ENCODE results near the gene TMEM14A.
"Not testable (repeated sequence)": the region's sequence is repeated elsewhere in the genome, so short reads cannot be mapped to it uniquely, and the experiment has no call there.

The TMEM14A gene

GRCh38 chr6:52655941-52656340 lies 15.0 kb upstream of the TMEM14A start:
- DNase-seq (ENCODE audit: low read depth in 2 of 2, low spot score in 1 of 2): not testable (repeated sequence)

GRCh38 chr6:52657870-52658269 lies 13.0 kb upstream of the TMEM14A start:
- DNase-seq (ENCODE audit: low read depth in 2 of 2, low spot score in 1 of 2): no peak

- DNase-seq (ENCODE audit: low read depth in 2 of 2, low spot score in 1 of 2): no peak
Measured at GRCh38 chr6:52661551-52661950, 9.4 kb upstream of the TMEM14A start.

GRCh38 chr6:52662031-52662430 lies 8.9 kb upstream of the TMEM14A start:
- no peak for DNase-seq (ENCODE audit: low read depth in 2 of 2, low spot score in 1 of 2)

- peak; percentile 18 to 45 for DNase-seq (ENCODE audit: low read depth in 2 of 2, low spot score in 1 of 2)
Measured at GRCh38 chr6:52663120-52663935, 7.6 kb upstream of the TMEM14A start.

GRCh38 chr6:52663936-52664185 lies 7.1 kb upstream of the TMEM14A start:
- DNase-seq (ENCODE audit: low read depth in 2 of 2, low spot score in 1 of 2): no peak

GRCh38 chr6:52664186-52664990 lies 6.5 kb upstream of the TMEM14A start:
- peak in 1 of 2 donors; percentile 12 for DNase-seq (ENCODE audit: low read depth in 2 of 2, low spot score in 1 of 2)

- DNase-seq (ENCODE audit: low read depth in 2 of 2, low spot score in 1 of 2): no peak
Measured at GRCh38 chr6:52664991-52665686, 5.8 kb upstream of the TMEM14A start.

- no peak for DNase-seq (ENCODE audit: low read depth in 2 of 2, low spot score in 1 of 2)
Measured at GRCh38 chr6:52666071-52666470, 4.8 kb upstream of the TMEM14A start.

GRCh38 chr6:52666523-52666922 lies 4.4 kb upstream of the TMEM14A start:
- DNase-seq (ENCODE audit: low read depth in 2 of 2, low spot score in 1 of 2): no peak

GRCh38 chr6:52667572-52667971 lies 3.3 kb upstream of the TMEM14A start:
- DNase-seq (ENCODE audit: low read depth in 2 of 2, low spot score in 1 of 2): no peak

GRCh38 chr6:52671676-52672075 lies 763 bp downstream of the TMEM14A start:
- no peak for DNase-seq (ENCODE audit: low read depth in 2 of 2, low spot score in 1 of 2)

- no peak for DNase-seq (ENCODE audit: low read depth in 2 of 2, low spot score in 1 of 2)
Measured at GRCh38 chr6:52672412-52673025, 1.6 kb downstream of the TMEM14A start.

GRCh38 chr6:52674666-52675065 lies 3.8 kb downstream of the TMEM14A start:
- DNase-seq (ENCODE audit: low read depth in 2 of 2, low spot score in 1 of 2): no peak

- DNase-seq (ENCODE audit: low read depth in 2 of 2, low spot score in 1 of 2): no peak
Measured at GRCh38 chr6:52675372-52675771, 4.5 kb downstream of the TMEM14A start.

- not testable (repeated sequence) for DNase-seq (ENCODE audit: low read depth in 2 of 2, low spot score in 1 of 2)
Measured at GRCh38 chr6:52676631-52677030, 5.7 kb downstream of the TMEM14A start.

GRCh38 chr6:52681416-52681815 lies 10.5 kb downstream of the TMEM14A start:
- no peak for DNase-seq (ENCODE audit: low read depth in 2 of 2, low spot score in 1 of 2)

- DNase-seq (ENCODE audit: low read depth in 2 of 2, low spot score in 1 of 2): no peak
Measured at GRCh38 chr6:52686878-52687699, 16.2 kb downstream of the TMEM14A start.

- DNase-seq (ENCODE audit: low read depth in 2 of 2, low spot score in 1 of 2): no peak
Measured at GRCh38 chr6:52689857-52690256, 18.9 kb downstream of the TMEM14A start.

- no peak for DNase-seq (ENCODE audit: low read depth in 2 of 2, low spot score in 1 of 2)
Measured at GRCh38 chr6:52691718-52692117, 20.8 kb downstream of the TMEM14A start.

GRCh38 chr6:52693773-52694172 lies 22.9 kb downstream of the TMEM14A start:
- no peak for DNase-seq (ENCODE audit: low read depth in 2 of 2, low spot score in 1 of 2)

All from stimulated activated CD8-positive, alpha-beta memory T cell treated with anti-CD3 and anti-CD28 coated beads, Interleukin-4, amount 100 ng/mL, for 1 hour (primary cell).